HG03565 (cell line): ENCODE data around the gene CACNA1C.

Experiments used
- ATAC-seq: cut with Tn5 transposase; IDR thresholded peaks from one replicate; pipeline ENCODE4 v1.9.1; 2021; ENCODE audit warnings: mild to moderate bottlenecking, moderate library complexity; ENCODE audit not compliant: unreplicated experiment

CACNA1C gene

GRCh38 chr12:2167231-2167630, 114.4 kb downstream of the CACNA1C start:
- ATAC-seq, result no peak

- ATAC-seq, result no peak
These were observed 116.0 kb downstream of the CACNA1C start for GRCh38 chr12:2168808-2169207.

- no peak for ATAC-seq
These were observed 116.7 kb downstream of the CACNA1C start for GRCh38 chr12:2169489-2169888.

- no peak for ATAC-seq
These were observed 117.2 kb downstream of the CACNA1C start for GRCh38 chr12:2169940-2170339.

GRCh38 chr12:2170376-2170775, 117.6 kb downstream of the CACNA1C start:
- ATAC-seq, result no peak

GRCh38 chr12:2171672-2172426, 119.1 kb downstream of the CACNA1C start:
- no peak for ATAC-seq

GRCh38 chr12:2172491-2173214, 119.9 kb downstream of the CACNA1C start:
- ATAC-seq, result no peak

- ATAC-seq, result no peak
These were observed 121.2 kb downstream of the CACNA1C start for GRCh38 chr12:2173971-2174370.

- ATAC-seq, result no peak
These were observed 124.2 kb downstream of the CACNA1C start for GRCh38 chr12:2177003-2177402.

GRCh38 chr12:2177751-2178150, 125.0 kb downstream of the CACNA1C start:
- ATAC-seq, result no peak

GRCh38 chr12:2179058-2179457, 126.3 kb downstream of the CACNA1C start:
- no peak for ATAC-seq

- ATAC-seq, result no peak
These were observed 127.4 kb downstream of the CACNA1C start for GRCh38 chr12:2179953-2180736.

- ATAC-seq, result no peak
These were observed 127.9 kb downstream of the CACNA1C start for GRCh38 chr12:2180737-2181082.

- no peak for ATAC-seq
These were observed 131.1 kb downstream of the CACNA1C start for GRCh38 chr12:2183556-2184541.

GRCh38 chr12:2185751-2186341, 133.1 kb downstream of the CACNA1C start:
- no peak for ATAC-seq

GRCh38 chr12:2187195-2187945, 134.6 kb downstream of the CACNA1C start:
- no peak for ATAC-seq

GRCh38 chr12:2190085-2190484, 137.3 kb downstream of the CACNA1C start:
- no peak for ATAC-seq

GRCh38 chr12:2190896-2191533, 138.2 kb downstream of the CACNA1C start:
- ATAC-seq, result no peak
